ENCODE measurements around the gene LCMT1. TPM values are rescaled to one million over a fixed set of nuclear protein-coding genes. Genes with fewer than 3 reads are reported as not detected.

Gene LCMT1
- total and polyA plus RNA-seq, 9 of the 15 experiments (the other 6 are each of a cell fraction or from before 2014, with no cell fraction given): 20.0 to 42.8 (median 32.3) TPM

GRCh38 chr16:25222959-25223358 lies 111.4 kb downstream of the LCMT1 start (continued):
- no peak for TF ChIP-seq ZNF57 (CRISPR knock-in tag; IDR thresholded peaks at IDR 0.05)
- no peak for TF ChIP-seq SAP30 (IDR thresholded peaks at IDR 0.05; ENCODE audit: borderline replicate concordance, insufficient read depth, low read depth, low read length, poor library complexity, severe bottlenecking)
- TF ChIP-seq MED1 (CRISPR knock-in tag; IDR thresholded peaks at IDR 0.05; ENCODE audit: borderline replicate concordance): no peak
- TF ChIP-seq TFAP4 (CRISPR knock-in tag; IDR thresholded peaks at IDR 0.05; ENCODE audit: borderline replicate concordance): no peak
- no peak for TF ChIP-seq ATF6 (CRISPR knock-in tag; IDR thresholded peaks at IDR 0.05)
- no peak for TF ChIP-seq PRPF4 (IDR thresholded peaks at IDR 0.05; ENCODE audit: insufficient read depth, low read depth, low read length, poor library complexity, severe bottlenecking)
- no peak for TF ChIP-seq BCLAF1 (IDR thresholded peaks at IDR 0.05; ENCODE audit: borderline replicate concordance in 1 of 2, control insufficient read depth in 1 of 2, low read depth in 2 of 2, low read length in 1 of 2)
- no peak for TF ChIP-seq ZNF75A (CRISPR knock-in tag; IDR thresholded peaks at IDR 0.05)

Data from K562 (cell line).